Common myeloid progenitor, CD34-positive (primary cell): ENCODE results near the gene CLIC6.

ENCODE experiments used
- CTCF ChIA-PET: fragments of 350-600 bp; sonication (Branson Sonifier 250); formaldehyde crosslinking; loops from one replicate; lab custom pipeline; 2021; ENCODE audit warnings: antibody characterized with exemption; lab: Charles Lee
- POLR2A ChIA-PET: fragments of 350-600 bp; sonication (Branson Sonifier 250); formaldehyde crosslinking; loops from one replicate; lab custom pipeline; 2021; ENCODE audit warnings: antibody characterized with exemption; lab: Charles Lee
- DNase-seq, 3 donors: peaks; one replicate each; pipeline versions ENCODE4 v3.0.0 to v3.0.0-alpha.2; 2013
- H3K27ac ChIP-seq, 2 experiments: 1 replicate in 1 of 2; 2 replicates in 1 of 2; pipeline ENCODE4 v1.7.0; 2013; ENCODE audit warnings: inconsistent platforms in 2 of 2, low read length in 2 of 2, mild to moderate bottlenecking in 2 of 2, low read depth in 1 of 2, moderate library complexity in 1 of 2; ENCODE audit not compliant: severe bottlenecking in 2 of 2, insufficient read depth in 1 of 2, poor library complexity in 1 of 2
- H3K27me3 ChIP-seq, 5 experiments: replicated peaks in 2 of 5; 1 replicate in 3 of 5; 2 replicates in 2 of 5; pipeline versions ENCODE4 v1.6.1 to v1.7.0; 2013; ENCODE audit warnings: low read length in 4 of 5, mild to moderate bottlenecking in 2 of 5, moderate library complexity in 2 of 5, inconsistent platforms in 1 of 5; ENCODE audit not compliant: insufficient read depth in 5 of 5, control insufficient read depth in 4 of 5
- H3K36me3 ChIP-seq, 4 experiments: 1 replicate in 2 of 4; 2 replicates in 2 of 4; pipeline versions ENCODE4 v1.6.1 to v1.7.0; 2013; ENCODE audit warnings: low read length in 3 of 4, control low read depth in 1 of 4, mild to moderate bottlenecking in 1 of 4; ENCODE audit not compliant: control insufficient read depth in 4 of 4, insufficient read depth in 4 of 4
- H3K4me1 ChIP-seq, 4 experiments: 1 replicate in 3 of 4; 2 replicates in 1 of 4; pipeline versions ENCODE4 v1.6.1 to v1.7.1; 2013; ENCODE audit warnings: low read length in 3 of 4, mild to moderate bottlenecking in 3 of 4, control low read depth in 1 of 4, inconsistent platforms in 1 of 4, moderate library complexity in 1 of 4; ENCODE audit not compliant: control insufficient read depth in 4 of 4, insufficient read depth in 4 of 4; ENCODE audit errors: control extremely low read depth in 1 of 4
- H3K4me3 ChIP-seq, 7 experiments: 1 replicate in 4 of 7; 2 replicates in 3 of 7; pipeline versions ENCODE4 v1.5.1 to v1.7.0; 2013; ENCODE audit warnings: mild to moderate bottlenecking in 7 of 7, low read length in 6 of 7, moderate library complexity in 6 of 7, inconsistent platforms in 2 of 7, low read depth in 2 of 7, control low read depth in 1 of 7; ENCODE audit not compliant: insufficient read depth in 4 of 7, control insufficient read depth in 1 of 7; ENCODE audit errors: extremely low read depth in 1 of 7
- H3K9me3 ChIP-seq, 5 experiments: 1 replicate in 4 of 5; 2 replicates in 1 of 5; pipeline versions ENCODE4 v1.6.1 to v1.7.1; 2013; ENCODE audit warnings: low read length in 4 of 5, mild to moderate bottlenecking in 2 of 5, inconsistent platforms in 1 of 5, low read depth in 1 of 5, moderate library complexity in 1 of 5; ENCODE audit not compliant: control insufficient read depth in 4 of 5, insufficient read depth in 2 of 5; ENCODE audit errors: control extremely low read depth in 1 of 5
- WGBS: methylation state at CpG from one replicate; pipeline ENCODE4 v1.1.5; 2013; ENCODE audit not compliant: insufficient coverage; 5-methylcytosine and 5-hydroxymethylcytosine counted together

Gene CLIC6

DNA sequence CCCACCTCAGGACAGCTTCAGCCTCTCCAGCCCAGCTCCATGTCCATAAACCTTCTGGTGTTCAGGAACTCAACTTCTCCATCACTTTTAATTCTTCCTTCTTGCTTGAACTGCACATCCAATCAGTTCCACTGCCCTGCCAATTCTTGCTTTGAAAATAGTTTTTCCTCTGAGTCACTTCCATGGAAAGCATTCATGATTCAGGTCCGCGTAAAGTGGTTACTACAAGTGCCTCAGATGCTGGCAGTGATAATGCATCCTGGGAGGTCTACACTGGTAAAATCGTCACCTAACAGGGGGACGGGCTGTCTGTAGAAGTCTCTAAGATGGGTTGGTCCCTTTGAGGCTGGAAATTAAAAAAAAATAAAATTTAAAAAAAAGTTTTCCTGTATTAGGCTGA lies 27.9 kb upstream of the CLIC6 start:
- H3K27me3 ChIP-seq, result no peaks in the 10 kb centered on the region
- POLR2A ChIA-PET, result no interaction called here
- CTCF ChIA-PET, result interaction anchor here (1.1 to 2.7 kb wide), 2 partner anchors 9 to 26 kb away, joined by 3 to 10 read pairs; no protein-coding TSS in a partner anchor
- H3K36me3 ChIP-seq, result no peaks in the 10 kb centered on the region
- H3K27ac ChIP-seq, result no peak overlapping the region
- DNase-seq, result peak in 2 of 3 donors; percentile 22 to 37
- H3K4me1 ChIP-seq, result peaks cover 0 to 13% (median 8%) of the 10 kb centered on the region in 4 experiments
- WGBS, result 89% methylated on average over 4 of the region's 4 CpGs
- peaks cover 0 to 3% (median 0%) of the 10 kb centered on the region in 5 experiments for H3K9me3 ChIP-seq
- no peak overlapping the region for H3K4me3 ChIP-seq

DNA sequence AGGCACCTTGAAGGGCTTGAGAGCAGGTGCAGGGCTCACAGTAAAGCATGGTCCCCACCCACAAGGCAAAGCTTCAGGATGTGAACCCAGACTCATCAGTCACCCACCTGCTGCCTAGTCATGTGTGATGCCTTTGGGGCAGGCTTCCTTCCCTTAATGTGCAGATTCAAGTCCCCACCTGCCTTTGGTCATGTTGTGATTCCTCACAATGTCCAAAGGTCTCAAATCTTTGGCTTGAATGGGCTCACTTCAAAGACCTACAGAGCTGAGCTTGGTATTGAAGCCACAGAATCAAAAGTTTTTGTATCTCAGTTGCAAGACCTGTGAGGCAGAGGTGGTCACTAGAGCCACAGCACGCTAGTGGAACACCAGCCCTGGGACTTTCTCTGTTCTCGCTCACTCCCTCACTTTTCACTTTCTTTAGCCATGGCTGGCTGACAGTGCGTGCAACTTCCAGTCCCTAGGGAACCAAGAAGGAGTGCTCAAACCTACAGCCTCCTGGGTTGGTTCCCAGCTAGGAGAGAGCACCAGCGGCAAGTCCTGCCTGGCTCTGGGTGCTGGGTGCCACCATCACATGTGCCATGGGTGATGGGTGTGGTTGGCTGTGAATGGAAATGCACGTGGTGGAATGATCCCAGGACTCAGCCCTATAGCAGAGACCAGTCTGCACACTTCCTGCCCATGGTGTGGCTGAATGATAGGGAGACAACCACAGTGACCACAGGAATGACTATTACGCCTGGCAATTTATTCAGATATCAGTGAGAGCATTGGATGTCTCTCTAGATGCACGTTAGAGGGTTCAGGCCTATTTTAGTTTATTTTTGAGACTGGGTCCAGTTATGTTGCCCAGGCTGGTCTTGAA lies 26.4 kb upstream of the CLIC6 start:
- DNase-seq, result peak; percentile 29 to 79 (median 74)
- H3K4me3 ChIP-seq, result no peak overlapping the region
- ChIA-PET POLR2A (no interaction called here), CTCF (interaction anchor here (0.7 to 2.7 kb wide), 4 partner anchors 11 to 274 kb away, joined by 3 to 10 read pairs (median 3); no protein-coding TSS in a partner anchor)
- H3K4me1 ChIP-seq, result peaks cover 0 to 13% (median 8%) of the 10 kb centered on the region in 4 experiments
- WGBS, result 48% methylated on average over 6 of the region's 7 CpGs
- no peaks in the 10 kb centered on the region for H3K27me3 ChIP-seq
- no peak overlapping the region for H3K27ac ChIP-seq
- no peaks in the 10 kb centered on the region for H3K36me3 ChIP-seq
- H3K9me3 ChIP-seq, result peaks cover 0 to 3% (median 0%) of the 10 kb centered on the region in 5 experiments

DNA sequence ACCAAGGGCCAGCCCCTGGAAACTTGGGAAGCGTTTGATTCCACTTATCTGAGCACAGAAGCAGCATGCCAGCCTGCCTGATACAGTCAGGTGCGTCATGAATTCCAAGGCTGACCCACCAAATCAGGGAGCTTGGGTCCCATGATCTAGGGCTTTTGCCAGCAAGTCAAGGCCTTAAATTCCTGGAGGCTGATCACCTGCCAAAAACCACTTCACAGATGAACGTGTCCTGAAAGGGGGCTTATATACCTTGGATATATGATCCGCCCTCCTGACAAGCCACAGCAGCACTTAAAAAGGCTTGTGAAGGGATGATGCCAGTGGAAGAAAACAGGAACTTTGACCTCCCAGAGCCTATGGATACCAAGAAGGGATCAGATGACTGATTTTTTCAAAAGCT lies 24.0 kb upstream of the CLIC6 start:
- DNase-seq, result no peak
- Histone ChIP-seq H3K27me3 (no peaks in the 10 kb centered on the region), H3K4me3 (no peak overlapping the region), H3K4me1 (peaks cover 0 to 13% (median 10%) of the 10 kb centered on the region in 4 experiments), H3K36me3 (no peaks in the 10 kb centered on the region), H3K27ac (no peak overlapping the region), H3K9me3 (no peaks in the 10 kb centered on the region)
- ChIA-PET POLR2A (no interaction called here), CTCF (no interaction called here)
- whole genome bisulfite sequencing, result 98% methylated on average over 4 of the region's 4 CpGs

DNA sequence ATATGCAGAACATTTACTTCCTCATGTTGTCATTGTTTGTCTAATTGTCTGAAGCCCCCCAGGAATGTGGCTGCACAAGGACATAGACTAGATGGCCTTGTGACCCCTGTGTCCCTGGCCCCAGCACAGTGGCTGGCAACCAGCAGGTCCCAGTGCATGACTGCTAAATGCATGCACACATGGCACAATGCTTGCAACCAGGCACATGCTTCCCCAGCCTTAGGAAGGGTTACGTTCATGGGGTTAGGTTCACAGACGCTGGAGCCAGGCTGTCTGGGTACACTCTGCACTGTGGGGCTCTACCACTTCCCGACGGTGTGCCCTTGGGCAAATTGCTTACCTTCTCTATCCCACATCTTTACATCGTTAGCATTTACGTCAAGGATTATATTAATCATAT lies 21.2 kb upstream of the CLIC6 start:
- CTCF ChIA-PET, result interaction anchor here (1.8 kb wide), 1 partner anchor 8 kb away, joined by 4 read pairs; no protein-coding TSS in a partner anchor
- no peaks in the 10 kb centered on the region for H3K36me3 ChIP-seq
- H3K4me1 ChIP-seq, result peaks cover 0 to 5% (median 3%) of the 10 kb centered on the region in 4 experiments
- H3K4me3 ChIP-seq, result no peak overlapping the region
- POLR2A ChIA-PET, result no interaction called here
- H3K27ac ChIP-seq, result no peak overlapping the region
- H3K9me3 ChIP-seq, result peaks cover 2 to 13% (median 4%) of the 10 kb centered on the region in 5 experiments
- DNase-seq, result no peak
- no peaks in the 10 kb centered on the region for H3K27me3 ChIP-seq
- WGBS, result 86% methylated on average over 1 of the region's 6 CpGs

DNA sequence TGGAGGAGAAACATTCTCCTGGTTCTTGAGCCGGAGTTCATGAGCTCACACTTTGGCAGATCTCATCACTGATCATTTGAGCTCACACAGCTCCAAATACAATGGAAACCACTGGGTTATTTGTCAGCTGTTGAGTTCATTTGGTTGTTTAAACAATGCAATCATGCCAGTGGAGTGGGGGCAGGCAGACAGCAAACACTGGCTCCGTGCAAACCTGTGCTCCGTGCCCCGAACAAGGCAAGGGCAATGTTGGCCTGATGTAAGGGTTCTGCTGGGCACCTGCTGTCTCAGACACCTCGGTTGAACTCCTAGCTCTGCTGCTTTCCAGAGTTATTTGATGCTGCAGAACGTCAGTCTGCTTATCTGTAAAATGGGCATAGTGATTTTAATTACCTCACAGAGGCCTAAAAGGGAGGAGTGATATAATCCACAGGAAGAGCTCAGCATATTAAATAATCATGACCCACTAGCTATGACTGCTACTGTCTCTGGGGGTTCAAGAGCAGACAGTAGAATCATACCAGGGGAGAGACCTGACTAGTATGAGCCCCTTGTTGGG lies 20.0 kb upstream of the CLIC6 start:
- CTCF ChIA-PET, result interaction anchor here (1.8 kb wide), 1 partner anchor 9 kb away, joined by 4 read pairs; no protein-coding TSS in a partner anchor
- POLR2A ChIA-PET, result no interaction called here
- no peaks in the 10 kb centered on the region for H3K36me3 ChIP-seq
- no peak overlapping the region for H3K27ac ChIP-seq
- no peak for DNase-seq
- H3K27me3 ChIP-seq, result no peaks in the 10 kb centered on the region
- H3K4me3 ChIP-seq, result no peak overlapping the region
- peaks cover 2 to 15% (median 6%) of the 10 kb centered on the region in 5 experiments for H3K9me3 ChIP-seq
- H3K4me1 ChIP-seq, result peaks cover 0 to 3% (median 1%) of the 10 kb centered on the region in 4 experiments
- 98% methylated on average over 5 of the region's 6 CpGs for WGBS

DNA sequence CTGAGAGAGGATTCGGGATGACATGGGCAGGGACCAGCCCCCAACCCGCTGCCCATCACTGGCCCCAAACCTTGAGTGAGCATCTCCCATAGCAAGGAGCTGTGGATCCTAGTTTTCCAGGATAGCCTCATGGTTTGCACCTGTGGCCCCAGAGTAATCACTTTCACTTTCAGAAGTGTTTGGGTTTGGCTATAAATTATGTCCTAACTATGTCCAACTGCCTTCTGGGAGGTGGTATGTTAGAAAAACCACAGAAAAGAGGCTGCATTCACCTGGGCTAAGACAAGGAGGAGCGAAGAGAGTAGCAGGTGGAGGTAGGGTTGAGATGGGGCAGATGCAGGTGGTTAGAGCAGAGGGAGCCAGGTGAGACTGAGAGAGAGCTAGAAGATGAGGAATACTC lies 19.4 kb upstream of the CLIC6 start:
- Histone ChIP-seq H3K9me3 (peaks cover 2 to 15% (median 6%) of the 10 kb centered on the region in 5 experiments), H3K27ac (no peak overlapping the region), H3K4me3 (no peak overlapping the region), H3K36me3 (no peaks in the 10 kb centered on the region), H3K4me1 (peaks cover 0 to 3% (median 1%) of the 10 kb centered on the region in 4 experiments), H3K27me3 (no peaks in the 10 kb centered on the region)
- ChIA-PET CTCF (no interaction called here), POLR2A (no interaction called here)
- DNase-seq, result peak in 1 of 3 donors; percentile 25
- 87% methylated on average over 3 of the region's 3 CpGs for WGBS
